Endothelial cell of hepatic sinusoid (primary cell): ENCODE data around the gene SPATA24.

Experiments
- in situ Hi-C: cut with HindIII; loops from 2 replicates; pipeline ENCODE4 v1.10.0; 2017; ENCODE audit warnings: low sequenced_read_pairs

Gene SPATA24

DNA sequence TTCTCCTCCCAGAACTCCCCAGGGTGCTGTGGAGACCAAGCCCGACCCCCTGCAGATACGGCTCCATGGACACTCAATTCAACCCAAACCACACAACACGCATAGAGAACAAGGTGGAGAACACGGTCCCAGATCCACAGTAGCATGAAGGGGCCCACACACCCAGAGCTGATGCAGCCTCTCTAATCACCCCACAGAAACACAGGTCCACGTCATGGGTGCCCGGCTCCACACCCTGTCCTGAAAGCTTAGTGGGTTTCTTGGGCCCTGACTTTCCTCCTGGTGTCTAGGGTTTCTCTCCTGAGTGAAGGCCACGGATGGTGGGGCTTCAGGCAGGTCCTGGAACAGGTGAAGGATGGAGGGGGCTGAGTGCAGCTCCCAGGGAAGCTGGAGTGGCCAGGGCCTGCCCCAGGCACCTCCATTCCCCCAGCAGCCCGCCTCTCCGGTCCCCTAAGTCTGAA is 19.3 kb downstream of the SPATA24 start:
- in situ Hi-C loops = no loop called here

GRCh38 chr5:139383993-139384590 is 19.8 kb downstream of the SPATA24 start:
- in situ Hi-C loops = no loop called here

DNA sequence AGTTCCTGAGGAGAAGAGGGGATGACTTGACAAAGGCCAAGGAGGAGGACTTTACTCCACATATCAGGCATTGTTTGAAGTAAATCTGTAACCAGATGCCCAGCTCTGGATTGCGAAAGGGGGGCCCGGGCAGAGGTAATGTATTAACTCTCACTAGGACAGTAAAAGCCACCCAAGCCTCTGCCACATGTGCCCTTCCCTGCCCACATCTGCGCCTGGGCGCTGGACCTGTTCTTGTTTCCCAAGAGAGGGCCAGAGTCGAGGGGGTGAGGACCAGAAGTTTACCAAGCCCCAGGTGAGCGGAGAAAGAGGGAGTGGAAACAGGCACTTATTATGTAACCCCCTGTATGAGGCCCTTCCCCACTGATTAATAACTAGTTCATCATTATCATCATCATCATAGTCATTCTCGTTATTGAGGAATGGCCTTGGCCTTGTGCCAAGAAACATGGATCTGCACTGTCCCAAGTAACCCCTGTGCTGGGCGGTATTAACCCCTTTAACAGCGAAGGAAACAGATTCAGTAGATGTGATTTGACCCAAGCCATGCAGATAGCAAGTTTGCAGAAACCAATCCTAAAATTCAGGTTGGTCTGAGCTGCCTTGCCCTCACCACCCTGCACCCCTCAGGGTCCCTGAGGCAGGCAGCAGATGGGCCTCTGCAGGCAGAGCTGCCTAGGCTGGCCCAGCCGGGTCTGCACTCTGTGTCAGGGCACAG is 20.5 kb downstream of the SPATA24 start, which contains the start of gene SLC23A1:
Gene SLC23A1, minus strand, starts transcription at position 23 of the 718 bp plus-strand sequence. CDS start 44 bp downstream, outside the sequence.
- in situ Hi-C loops = no loop called here

DNA sequence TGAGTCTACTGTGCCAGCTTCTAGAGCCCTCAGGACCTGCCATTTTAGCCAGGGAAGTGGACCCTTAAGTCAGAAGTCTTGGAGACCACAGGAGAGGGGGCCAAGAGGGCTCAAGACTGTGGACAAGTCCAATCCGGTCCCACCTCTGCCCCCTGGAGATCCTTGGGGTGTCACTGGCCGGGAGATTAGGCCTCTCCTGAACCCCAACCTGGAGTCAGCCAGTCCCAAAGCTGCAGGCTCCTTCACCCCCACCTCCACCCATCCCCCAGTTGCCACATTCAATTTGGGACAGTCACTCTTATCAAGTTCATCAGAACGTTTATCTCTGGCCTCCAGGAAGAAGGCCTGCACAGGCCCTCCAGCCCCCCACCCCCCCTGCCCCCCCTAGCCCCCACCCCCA is 21.1 kb downstream of the SPATA24 start:
- in situ Hi-C loops = no loop called here

DNA sequence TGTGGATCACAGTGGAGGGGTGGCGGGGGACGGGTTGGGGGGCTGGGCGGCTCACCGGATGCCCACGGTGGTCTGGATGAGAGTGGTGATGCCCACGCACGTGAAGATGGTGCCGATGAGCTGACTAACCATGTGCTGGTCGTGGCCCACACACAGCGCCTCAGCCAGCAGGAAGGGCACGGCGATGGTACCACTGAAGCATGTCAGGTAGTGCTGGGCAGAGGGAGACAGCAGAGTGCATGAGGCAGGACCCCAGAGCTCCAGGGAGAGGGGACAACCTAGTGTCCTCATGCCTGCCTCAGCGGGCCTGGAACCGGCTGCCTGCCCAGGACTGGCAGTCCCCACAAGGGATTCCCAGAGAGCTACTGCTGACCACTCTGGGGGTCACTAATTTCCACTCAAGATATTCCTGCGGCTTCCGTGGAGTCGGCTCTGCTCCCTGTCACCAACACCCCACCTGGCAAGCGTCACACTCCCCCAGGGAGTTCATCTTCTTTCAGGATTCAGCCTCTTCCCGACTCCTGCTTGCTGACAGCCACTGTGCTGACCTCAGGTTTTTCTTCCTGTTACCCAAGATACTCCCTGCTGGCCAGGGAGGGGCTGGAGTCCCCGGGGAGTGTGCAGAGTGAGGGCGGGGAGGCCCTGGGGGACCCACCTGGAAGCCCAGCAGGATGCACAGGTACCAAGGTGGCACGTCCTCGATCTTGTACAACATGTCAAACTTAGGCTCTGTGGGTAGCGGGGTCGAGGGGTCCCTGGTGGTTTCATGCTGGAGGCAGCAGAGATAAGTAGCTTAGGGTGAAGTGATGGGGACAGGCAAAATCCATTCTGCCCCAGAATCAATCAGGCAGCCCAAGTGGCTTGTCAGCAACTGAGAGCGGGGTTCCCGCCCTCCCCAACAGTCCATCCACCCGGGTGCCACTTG is 21.8 kb downstream of the SPATA24 start:
- in situ Hi-C loops = no loop called here

GRCh38 chr5:139379626-139380449 is 24.1 kb downstream of the SPATA24 start:
- in situ Hi-C loops = no loop called here

DNA sequence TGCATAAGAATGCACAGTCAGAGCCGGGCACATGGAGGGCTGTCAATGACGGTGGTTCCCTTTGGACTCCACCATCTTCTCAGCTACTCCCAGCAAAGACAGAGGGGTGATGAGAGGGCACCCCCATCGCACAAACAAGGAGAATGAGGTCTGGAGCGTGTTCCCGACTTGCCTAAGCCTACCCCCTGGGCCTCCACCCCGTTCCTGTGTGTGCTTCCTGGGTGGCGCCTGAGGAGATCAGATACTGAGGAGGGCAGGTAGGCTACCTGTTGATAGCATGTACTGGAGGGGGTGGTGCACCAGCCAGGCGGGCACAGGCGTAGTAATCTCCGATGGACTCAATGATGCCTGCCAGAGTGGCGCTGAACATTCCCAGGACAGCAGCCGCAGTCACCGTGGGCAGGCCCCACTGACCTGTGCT is 24.9 kb downstream of the SPATA24 start:
- in situ Hi-C loops = no loop called here

GRCh38 chr5:139378101-139378825 is 25.6 kb downstream of the SPATA24 start:
- in situ Hi-C loops = no loop called here

DNA sequence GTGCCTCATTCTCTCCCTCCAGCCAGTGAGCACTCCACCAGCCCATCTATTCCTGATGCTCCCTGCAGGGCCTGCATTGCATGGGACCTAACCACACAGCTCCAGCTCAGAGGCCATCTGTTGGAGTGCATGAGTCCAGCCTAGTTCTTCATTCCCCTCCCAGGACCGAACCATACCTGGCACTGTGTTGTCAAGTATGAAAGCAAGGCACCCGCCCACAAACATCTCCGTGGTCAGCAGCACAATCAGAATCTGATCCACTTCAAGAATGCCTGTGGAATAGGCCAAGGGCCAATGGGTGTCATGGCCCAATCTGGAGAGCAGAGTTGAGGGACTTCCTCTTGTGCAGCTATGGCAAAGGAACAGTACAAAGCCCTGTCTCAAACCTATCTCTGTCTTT is 26.7 kb downstream of the SPATA24 start:
- in situ Hi-C loops = no loop called here

- in situ Hi-C loops = no loop called here
Observed at GRCh38 chr5:139376364-139376763, 27.5 kb downstream of the SPATA24 start.

DNA sequence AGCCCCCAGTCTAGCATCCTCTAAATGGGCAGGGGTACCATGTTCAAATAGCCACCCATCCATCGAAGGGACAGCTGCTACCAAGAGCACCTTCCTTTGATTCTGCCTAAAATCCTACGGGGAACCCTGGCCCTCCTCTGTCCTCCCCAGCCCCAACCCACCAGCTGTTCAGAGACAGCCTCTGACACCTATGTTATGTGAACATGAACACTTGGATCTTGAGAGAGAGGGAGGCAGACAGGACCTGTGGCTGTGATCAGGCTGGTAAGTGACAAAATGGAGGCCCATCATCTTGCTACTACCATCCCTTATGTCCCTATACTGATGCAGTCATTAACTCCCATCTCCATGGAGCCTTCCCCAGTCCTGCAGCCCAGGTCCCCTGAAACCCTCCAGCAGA is 29.0 kb downstream of the SPATA24 start:
- in situ Hi-C loops = no loop called here

- in situ Hi-C loops = no loop called here
Observed at GRCh38 chr5:139371482-139372435, 32.1 kb downstream of the SPATA24 start.

- in situ Hi-C loops = no loop called here
Observed at GRCh38 chr5:139369181-139369580, 34.7 kb downstream of the SPATA24 start.

- in situ Hi-C loops = no loop called here
Observed at GRCh38 chr5:139368613-139369012, 35.3 kb downstream of the SPATA24 start.

DNA sequence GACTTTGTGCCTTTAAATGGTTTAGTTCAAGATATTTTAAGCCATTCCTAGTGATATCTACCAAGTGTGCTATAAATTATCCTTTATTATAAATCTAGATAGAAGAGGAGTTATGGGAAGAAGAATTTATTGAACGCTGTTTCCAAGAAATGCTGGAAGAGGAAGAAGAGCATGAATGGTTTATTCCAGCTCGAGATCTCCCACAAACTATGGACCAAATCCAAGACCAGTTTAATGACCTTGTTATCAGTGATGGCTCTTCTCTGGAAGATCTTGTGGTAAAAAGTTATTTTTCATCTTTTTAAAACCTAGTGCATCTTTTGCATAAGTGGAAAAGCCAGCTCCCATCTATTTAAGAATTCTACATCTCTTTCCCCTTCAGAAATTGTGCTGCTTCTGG is 39.4 kb downstream of the SPATA24 start:
- in situ Hi-C loops = no loop called here

DNA sequence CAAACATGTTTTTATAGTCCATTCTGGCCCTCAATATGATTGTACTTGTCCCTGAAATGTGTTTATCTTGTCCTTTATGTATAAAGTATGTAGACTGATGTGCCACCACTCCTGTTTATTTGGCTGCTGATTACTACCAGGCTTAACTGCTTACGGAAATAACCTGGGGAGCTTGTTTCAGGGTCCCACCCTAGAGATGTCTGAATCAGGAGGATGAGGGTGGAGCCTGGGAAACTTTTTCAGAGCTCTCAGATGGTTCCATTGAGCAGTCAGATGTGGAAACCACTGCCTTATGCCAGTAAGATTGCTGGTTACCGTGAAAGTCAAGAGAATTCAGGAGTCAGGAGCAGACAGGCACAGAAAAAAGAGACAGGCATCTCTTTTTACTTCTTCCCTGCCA is 40.0 kb downstream of the SPATA24 start:
- in situ Hi-C loops = no loop called here

GRCh38 chr5:139361835-139362429 is 42.0 kb downstream of the SPATA24 start:
- in situ Hi-C loops = no loop called here

DNA sequence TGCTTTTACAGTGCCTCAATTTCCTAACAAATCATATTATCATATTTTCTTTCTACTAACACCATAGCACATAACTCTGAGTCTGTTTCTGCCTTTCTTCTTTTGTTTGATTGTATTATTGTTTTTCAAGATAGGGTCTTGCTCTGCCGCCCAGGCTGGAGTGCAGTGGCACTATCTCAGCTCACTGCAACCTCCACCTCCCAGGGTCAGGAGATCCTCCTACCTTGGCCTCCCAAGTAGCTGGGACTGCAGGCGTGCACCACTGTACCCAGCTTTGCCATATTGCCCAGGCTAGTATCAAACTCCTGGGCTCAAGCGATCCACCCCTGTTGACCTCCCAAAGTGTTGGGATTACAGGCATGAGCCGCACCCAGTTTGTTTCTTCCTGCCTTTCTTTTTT is 43.5 kb downstream of the SPATA24 start:
- in situ Hi-C loops = no loop called here
